Astrocyte of the cerebellum (primary cell): ENCODE data around the gene ST3GAL5.
A peak's percentile ranks its signal among the peaks of the same experiment; 100 is the strongest.

Experiments used
- DNase-seq: peaks from one replicate; pipeline ENCODE4 v3.0.0-alpha.2; 2011; ENCODE audit warnings: low read depth
- H3K4me3 ChIP-seq: 2 replicates; pipeline ENCODE4 v1.5.1; 2011; ENCODE audit warnings: mild to moderate bottlenecking, low read depth, low read length, moderate library complexity
- in situ Hi-C: cut with HindIII; loops from 2 replicates; pipeline ENCODE4 v1.10.0; 2017; ENCODE audit warnings: low sequenced_read_pairs
- TF ChIP-seq, protein P1 (sequence below): IDR thresholded peaks from 2 replicates; pipeline ENCODE4 v1.5.1; 2012; ENCODE audit warnings: low read length, low read depth, moderate library complexity, mild to moderate bottlenecking; ENCODE audit errors: missing control alignments

The ST3GAL5 gene

GRCh38 chr2:85799215-85799956, 89.4 kb downstream of the ST3GAL5 start:
- in situ Hi-C loops, result no loop called here
- no peak for DNase-seq
- TF ChIP-seq, protein P1, sequence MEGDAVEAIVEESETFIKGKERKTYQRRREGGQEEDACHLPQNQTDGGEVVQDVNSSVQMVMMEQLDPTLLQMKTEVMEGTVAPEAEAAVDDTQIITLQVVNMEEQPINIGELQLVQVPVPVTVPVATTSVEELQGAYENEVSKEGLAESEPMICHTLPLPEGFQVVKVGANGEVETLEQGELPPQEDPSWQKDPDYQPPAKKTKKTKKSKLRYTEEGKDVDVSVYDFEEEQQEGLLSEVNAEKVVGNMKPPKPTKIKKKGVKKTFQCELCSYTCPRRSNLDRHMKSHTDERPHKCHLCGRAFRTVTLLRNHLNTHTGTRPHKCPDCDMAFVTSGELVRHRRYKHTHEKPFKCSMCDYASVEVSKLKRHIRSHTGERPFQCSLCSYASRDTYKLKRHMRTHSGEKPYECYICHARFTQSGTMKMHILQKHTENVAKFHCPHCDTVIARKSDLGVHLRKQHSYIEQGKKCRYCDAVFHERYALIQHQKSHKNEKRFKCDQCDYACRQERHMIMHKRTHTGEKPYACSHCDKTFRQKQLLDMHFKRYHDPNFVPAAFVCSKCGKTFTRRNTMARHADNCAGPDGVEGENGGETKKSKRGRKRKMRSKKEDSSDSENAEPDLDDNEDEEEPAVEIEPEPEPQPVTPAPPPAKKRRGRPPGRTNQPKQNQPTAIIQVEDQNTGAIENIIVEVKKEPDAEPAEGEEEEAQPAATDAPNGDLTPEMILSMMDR, result no peak
- no peak overlapping the region for H3K4me3 ChIP-seq

DNA sequence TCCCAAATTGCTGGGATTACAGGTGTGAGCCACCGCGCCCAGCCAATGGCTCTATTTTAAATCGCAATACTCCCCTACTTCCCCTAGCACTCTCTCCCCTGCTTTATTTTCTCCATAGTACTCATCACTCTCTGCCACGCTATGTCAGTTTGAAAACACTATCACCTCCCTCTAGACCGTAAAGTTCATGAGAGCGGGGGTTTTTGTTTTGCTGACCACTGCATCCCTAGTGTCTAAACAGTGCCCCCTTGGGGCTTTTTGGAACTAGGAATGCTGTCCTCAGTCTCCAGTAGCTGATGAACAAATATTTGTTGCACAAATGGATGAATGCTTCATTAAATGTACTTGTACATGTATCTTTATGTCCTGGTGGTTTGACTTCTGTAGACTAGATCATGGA, 90.9 kb downstream of the ST3GAL5 start:
- no peak for DNase-seq
- in situ Hi-C loops, result no loop called here
- no peak overlapping the region for H3K4me3 ChIP-seq
- TF ChIP-seq, protein P1, result peak; percentile 57

DNA sequence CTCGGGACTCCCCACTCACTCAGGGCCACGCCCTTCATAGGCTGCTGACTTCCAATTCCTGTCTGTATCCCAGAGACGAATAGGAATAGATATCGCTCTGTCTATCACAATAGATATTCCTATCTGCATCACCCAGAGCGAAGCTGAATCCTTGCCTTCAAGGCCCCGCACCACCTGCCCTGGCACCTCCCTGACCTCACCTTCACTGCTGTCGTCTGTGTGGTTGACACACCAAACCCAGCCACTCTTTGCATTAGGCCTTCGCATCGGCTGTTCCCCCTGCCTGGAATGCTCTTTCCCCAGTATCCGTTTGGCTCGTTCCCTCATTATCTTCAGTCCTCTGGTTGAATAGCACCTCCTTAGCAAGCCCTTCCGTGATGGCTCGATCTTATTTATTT, 91.5 kb downstream of the ST3GAL5 start:
- in situ Hi-C loops, result no loop called here
- DNase-seq, result no peak
- H3K4me3 ChIP-seq, result no peak overlapping the region
- TF ChIP-seq, protein P1, result no peak

GRCh38 chr2:85796341-85797262, 92.2 kb downstream of the ST3GAL5 start:
- no peak overlapping the region for H3K4me3 ChIP-seq
- in situ Hi-C loops, result no loop called here
- TF ChIP-seq, protein P1, result no peak
- no peak for DNase-seq

DNA sequence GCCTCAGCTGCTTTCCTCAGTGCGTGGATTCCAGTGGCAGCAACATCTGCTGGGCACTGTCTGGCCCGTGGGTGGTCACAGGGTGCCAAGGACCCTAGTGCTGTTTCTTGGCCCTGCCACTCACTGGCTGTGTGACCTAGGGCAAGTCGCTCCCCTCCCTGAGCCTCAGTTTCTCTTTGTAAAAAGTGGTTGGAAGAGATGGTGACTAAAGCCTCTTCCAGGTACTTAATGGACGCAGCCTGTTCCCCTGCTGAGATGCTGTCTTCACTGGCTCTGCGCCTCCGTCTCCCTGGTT, 92.8 kb downstream of the ST3GAL5 start:
- in situ Hi-C loops, result no loop called here
- no peak overlapping the region for H3K4me3 ChIP-seq
- TF ChIP-seq, protein P1, result no peak

DNA sequence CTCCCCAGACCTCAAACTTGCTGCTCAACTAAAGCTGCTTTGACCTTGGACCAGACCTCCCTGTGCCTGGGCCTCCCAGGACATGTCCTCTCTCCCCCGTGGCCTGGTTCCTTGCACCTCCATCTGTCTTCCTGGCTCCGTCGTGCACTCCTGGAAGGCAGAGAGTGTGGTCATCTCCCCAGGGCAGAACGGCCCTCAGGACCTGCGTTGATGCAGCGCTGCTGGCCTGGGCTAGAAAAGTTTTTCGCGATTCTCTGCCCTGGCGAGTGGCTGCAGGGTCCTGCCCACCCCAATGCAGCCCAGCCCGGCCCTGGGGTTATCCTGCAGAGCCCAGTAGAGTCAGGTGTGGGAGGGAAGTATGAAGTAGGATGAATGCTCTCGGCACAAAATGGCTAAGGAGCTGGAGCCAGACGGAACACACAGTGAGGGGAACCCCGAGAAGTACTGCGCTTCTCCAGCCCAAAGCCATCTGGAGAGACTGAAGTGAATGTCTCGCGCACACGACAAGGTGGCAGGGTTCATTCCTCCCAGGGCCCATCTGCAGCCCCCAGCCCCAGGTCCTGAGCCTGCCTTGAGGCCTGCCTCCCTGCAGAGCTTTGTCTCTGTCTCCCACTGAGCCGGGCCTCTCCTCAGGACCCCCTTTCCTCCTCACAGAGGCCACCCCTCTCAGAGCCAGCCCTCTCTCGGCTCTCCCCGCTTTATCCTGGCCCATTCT, 93.3 kb downstream of the ST3GAL5 start:
- DNase-seq, result no peak
- no peak overlapping the region for H3K4me3 ChIP-seq
- TF ChIP-seq, protein P1, result no peak
- in situ Hi-C loops, result no loop called here

More for the DNA sequence above, 92.8 kb downstream of the ST3GAL5 start:
- no peak for DNase-seq
